HEK293 (cell line): ENCODE measurements around the gene CYP2B6.
"Not testable (repeated sequence)": the region's sequence is repeated elsewhere in the genome, so short reads cannot be mapped to it uniquely, and the experiment has no call there.

Experiments
- KLF9 ChIP-seq: fragments of 450-650 bp; formaldehyde crosslinking; IDR thresholded peaks from 2 replicates; pipeline ENCODE4 v1.5.1; 2016; ENCODE audit warnings: missing biosample characterization, missing genetic modification characterization, low read depth
- ZNF629 ChIP-seq: fragments of 450-650 bp; formaldehyde crosslinking; IDR thresholded peaks from 2 replicates; pipeline ENCODE4 v1.5.1; 2017; ENCODE audit warnings: missing biosample characterization, missing genetic modification characterization
- ZNF76 ChIP-seq: fragments of 450-650 bp; formaldehyde crosslinking; IDR thresholded peaks from 2 replicates; pipeline ENCODE4; 2016; ENCODE audit warnings: low read depth, missing biosample characterization, missing genetic modification characterization, borderline replicate concordance
- TF ChIP-seq, protein P1 (sequence below): fragments of 450-650 bp; formaldehyde crosslinking; IDR thresholded peaks from 2 replicates; pipeline ENCODE4 v1.5.1; 2016; ENCODE audit warnings: missing biosample characterization, missing genetic modification characterization
- TF ChIP-seq, protein P2 (sequence below): fragments of 450-650 bp; formaldehyde crosslinking; IDR thresholded peaks from 2 replicates; pipeline ENCODE4 v1.5.1; 2017; ENCODE audit warnings: missing biosample characterization, missing genetic modification characterization

DNA sequence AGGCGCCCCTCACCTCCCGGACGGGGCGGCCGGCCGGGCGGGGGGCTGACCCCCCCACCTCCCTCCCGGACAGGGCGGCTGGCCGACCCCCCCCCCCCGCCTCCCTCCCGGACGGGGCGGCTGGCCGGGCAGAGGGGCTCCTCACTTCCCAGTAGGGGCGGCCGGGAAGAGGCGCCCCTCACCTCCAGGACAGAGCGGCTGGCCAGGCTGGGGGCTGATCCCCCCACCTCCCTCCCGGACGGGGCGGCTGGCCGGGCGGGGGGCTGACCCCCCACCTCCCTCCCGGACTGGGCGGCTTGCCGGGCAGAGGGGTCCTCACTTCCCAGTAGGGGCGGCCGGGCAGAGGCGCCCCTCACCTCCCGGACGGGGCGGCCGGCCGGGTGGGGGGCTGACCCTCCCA lies 25.7 kb upstream of the CYP2B6 start:
- TF ChIP-seq, protein P1, sequence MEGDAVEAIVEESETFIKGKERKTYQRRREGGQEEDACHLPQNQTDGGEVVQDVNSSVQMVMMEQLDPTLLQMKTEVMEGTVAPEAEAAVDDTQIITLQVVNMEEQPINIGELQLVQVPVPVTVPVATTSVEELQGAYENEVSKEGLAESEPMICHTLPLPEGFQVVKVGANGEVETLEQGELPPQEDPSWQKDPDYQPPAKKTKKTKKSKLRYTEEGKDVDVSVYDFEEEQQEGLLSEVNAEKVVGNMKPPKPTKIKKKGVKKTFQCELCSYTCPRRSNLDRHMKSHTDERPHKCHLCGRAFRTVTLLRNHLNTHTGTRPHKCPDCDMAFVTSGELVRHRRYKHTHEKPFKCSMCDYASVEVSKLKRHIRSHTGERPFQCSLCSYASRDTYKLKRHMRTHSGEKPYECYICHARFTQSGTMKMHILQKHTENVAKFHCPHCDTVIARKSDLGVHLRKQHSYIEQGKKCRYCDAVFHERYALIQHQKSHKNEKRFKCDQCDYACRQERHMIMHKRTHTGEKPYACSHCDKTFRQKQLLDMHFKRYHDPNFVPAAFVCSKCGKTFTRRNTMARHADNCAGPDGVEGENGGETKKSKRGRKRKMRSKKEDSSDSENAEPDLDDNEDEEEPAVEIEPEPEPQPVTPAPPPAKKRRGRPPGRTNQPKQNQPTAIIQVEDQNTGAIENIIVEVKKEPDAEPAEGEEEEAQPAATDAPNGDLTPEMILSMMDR (tag by site-specific recombination): not testable (repeated sequence)
- not testable (repeated sequence) for TF ChIP-seq ZNF629 (tag by site-specific recombination); KLF9 (tag by site-specific recombination); ZNF76
- TF ChIP-seq, protein P2, sequence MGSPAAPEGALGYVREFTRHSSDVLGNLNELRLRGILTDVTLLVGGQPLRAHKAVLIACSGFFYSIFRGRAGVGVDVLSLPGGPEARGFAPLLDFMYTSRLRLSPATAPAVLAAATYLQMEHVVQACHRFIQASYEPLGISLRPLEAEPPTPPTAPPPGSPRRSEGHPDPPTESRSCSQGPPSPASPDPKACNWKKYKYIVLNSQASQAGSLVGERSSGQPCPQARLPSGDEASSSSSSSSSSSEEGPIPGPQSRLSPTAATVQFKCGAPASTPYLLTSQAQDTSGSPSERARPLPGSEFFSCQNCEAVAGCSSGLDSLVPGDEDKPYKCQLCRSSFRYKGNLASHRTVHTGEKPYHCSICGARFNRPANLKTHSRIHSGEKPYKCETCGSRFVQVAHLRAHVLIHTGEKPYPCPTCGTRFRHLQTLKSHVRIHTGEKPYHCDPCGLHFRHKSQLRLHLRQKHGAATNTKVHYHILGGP: not testable (repeated sequence)
